ENCODE results near the gene INSYN2B.

The INSYN2B gene

DNA sequence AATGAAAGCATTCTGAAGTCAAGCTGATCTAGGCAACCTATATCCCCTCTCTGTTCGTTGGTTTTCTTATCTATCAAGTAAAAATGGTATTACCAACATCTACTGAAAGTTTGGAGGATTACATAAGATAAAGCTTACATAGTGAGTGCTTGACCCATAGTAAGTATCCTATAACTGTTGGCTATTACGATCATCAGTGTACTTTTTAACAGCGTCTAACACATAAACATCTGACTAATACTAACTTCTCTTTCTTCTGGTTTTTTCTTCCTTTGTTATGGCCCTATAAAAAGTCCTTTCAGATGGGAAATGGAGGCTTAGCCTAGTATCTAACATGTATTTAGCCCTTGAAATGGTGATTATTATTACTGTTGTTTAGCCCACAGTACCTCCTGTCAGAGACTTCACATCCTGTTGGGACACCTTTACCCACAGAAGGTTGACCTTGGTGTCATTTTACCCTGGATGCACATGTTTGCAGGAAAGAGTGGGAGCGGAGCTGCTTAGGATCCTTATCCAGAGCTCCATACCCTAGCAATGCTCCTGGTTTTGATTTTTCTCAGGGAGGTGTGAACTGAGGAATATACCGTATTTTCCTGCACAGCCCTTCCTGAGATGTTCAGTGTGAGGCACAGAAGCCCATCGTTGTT lies 6.0 kb downstream of the INSYN2B start:
- Histone ChIP-seq H3K4me1 (ENCODE audit: low read length) (no peaks in the 10 kb centered on the region), H3K4me3 (ENCODE audit: low read length) (no peak overlapping the region), H3K27ac (ENCODE audit: low read length) (no peak overlapping the region), H3K79me2 (ENCODE audit: low read length) (no peaks in the 10 kb centered on the region), H3K9ac (ENCODE audit: low read length) (no peak overlapping the region), H3K36me3 (replicated peaks; ENCODE audit: insufficient read depth, low read length) (no peaks in the 10 kb centered on the region), H3K4me2 (ENCODE audit: low read depth, low read length) (no peak overlapping the region), H2AFZ (ENCODE audit: low read length) (no peak overlapping the region), H4K20me1 (ENCODE audit: insufficient read depth, low read length) (no peaks in the 10 kb centered on the region), H3K27me3 (replicated peaks; ENCODE audit: insufficient read depth, low read length) (no peaks in the 10 kb centered on the region), H3K9me2 (replicated peaks; ENCODE audit: insufficient read depth, low read length) (no peaks in the 10 kb centered on the region), H3F3A (ENCODE audit: insufficient read depth, low read length) (no peaks in the 10 kb centered on the region), H3K9me3 (replicated peaks; ENCODE audit: insufficient read depth, low read length) (no peaks in the 10 kb centered on the region)
- DNase-seq = no peak
- TF ChIP-seq EZH2phosphoT487 (IDR thresholded peaks at IDR 0.05; ENCODE audit: low read length) = no peak
- TF ChIP-seq CTCF (IDR thresholded peaks at IDR 0.05; ENCODE audit: low read length) = no peak
- no peak for TF ChIP-seq EZH2 (optimal IDR thresholded peaks at IDR 0.05; ENCODE audit: low read depth, low read length)

- H3K79me2 ChIP-seq (ENCODE audit: low read length) = no peaks in the 10 kb centered on the region
- no peaks in the 10 kb centered on the region for H3K9me2 ChIP-seq (replicated peaks; ENCODE audit: insufficient read depth, low read length)
- TF ChIP-seq CTCF (IDR thresholded peaks at IDR 0.05; ENCODE audit: low read length) = no peak
- no peak for TF ChIP-seq EZH2 (optimal IDR thresholded peaks at IDR 0.05; ENCODE audit: low read depth, low read length)
- TF ChIP-seq EZH2phosphoT487 (IDR thresholded peaks at IDR 0.05; ENCODE audit: low read length) = no peak
- DNase-seq = no peak
- H3K9ac ChIP-seq (ENCODE audit: low read length) = no peak overlapping the region
- no peaks in the 10 kb centered on the region for H3K9me3 ChIP-seq (replicated peaks; ENCODE audit: insufficient read depth, low read length)
- no peak overlapping the region for H3K27ac ChIP-seq (ENCODE audit: low read length)
- no peaks in the 10 kb centered on the region for H3K36me3 ChIP-seq (replicated peaks; ENCODE audit: insufficient read depth, low read length)
- no peak overlapping the region for H3K4me3 ChIP-seq (ENCODE audit: low read length)
- no peaks in the 10 kb centered on the region for H3F3A ChIP-seq (ENCODE audit: insufficient read depth, low read length)
- no peaks in the 10 kb centered on the region for H4K20me1 ChIP-seq (ENCODE audit: insufficient read depth, low read length)
- H3K4me1 ChIP-seq (ENCODE audit: low read length) = no peaks in the 10 kb centered on the region
- H3K4me2 ChIP-seq (ENCODE audit: low read depth, low read length) = no peak overlapping the region
- H2AFZ ChIP-seq (ENCODE audit: low read length) = no peak overlapping the region
- no peaks in the 10 kb centered on the region for H3K27me3 ChIP-seq (replicated peaks; ENCODE audit: insufficient read depth, low read length)
Observed at GRCh38 chr5:169973056-169973455, 7.2 kb downstream of the INSYN2B start.

GRCh38 chr5:169971780-169972179 lies 8.5 kb downstream of the INSYN2B start:
- H3K9me2 ChIP-seq (replicated peaks; ENCODE audit: insufficient read depth, low read length) = no peaks in the 10 kb centered on the region
- TF ChIP-seq EZH2 (optimal IDR thresholded peaks at IDR 0.05; ENCODE audit: low read depth, low read length) = no peak
- TF ChIP-seq CTCF (IDR thresholded peaks at IDR 0.05; ENCODE audit: low read length) = no peak
- TF ChIP-seq EZH2phosphoT487 (IDR thresholded peaks at IDR 0.05; ENCODE audit: low read length) = no peak

More at GRCh38 chr5:169971780-169972179, 8.5 kb downstream of the INSYN2B start:
- no peaks in the 10 kb centered on the region for H3K79me2 ChIP-seq (ENCODE audit: low read length)
- H3K36me3 ChIP-seq (replicated peaks; ENCODE audit: insufficient read depth, low read length) = no peaks in the 10 kb centered on the region
- no peak overlapping the region for H2AFZ ChIP-seq (ENCODE audit: low read length)
- H3K4me1 ChIP-seq (ENCODE audit: low read length) = no peaks in the 10 kb centered on the region
- DNase-seq = no peak
- H3K9ac ChIP-seq (ENCODE audit: low read length) = no peak overlapping the region
- H3K9me3 ChIP-seq (replicated peaks; ENCODE audit: insufficient read depth, low read length) = no peaks in the 10 kb centered on the region
- no peaks in the 10 kb centered on the region for H4K20me1 ChIP-seq (ENCODE audit: insufficient read depth, low read length)
- H3K27ac ChIP-seq (ENCODE audit: low read length) = no peak overlapping the region
- H3K4me2 ChIP-seq (ENCODE audit: low read depth, low read length) = no peak overlapping the region
- H3K4me3 ChIP-seq (ENCODE audit: low read length) = no peak overlapping the region
- H3F3A ChIP-seq (ENCODE audit: insufficient read depth, low read length) = no peaks in the 10 kb centered on the region
- H3K27me3 ChIP-seq (replicated peaks; ENCODE audit: insufficient read depth, low read length) = no peaks in the 10 kb centered on the region
